ENCODE data around the gene SPP1.
A peak's percentile ranks its signal among the peaks of the same experiment; 100 is the strongest.

SPP1 gene

DNA sequence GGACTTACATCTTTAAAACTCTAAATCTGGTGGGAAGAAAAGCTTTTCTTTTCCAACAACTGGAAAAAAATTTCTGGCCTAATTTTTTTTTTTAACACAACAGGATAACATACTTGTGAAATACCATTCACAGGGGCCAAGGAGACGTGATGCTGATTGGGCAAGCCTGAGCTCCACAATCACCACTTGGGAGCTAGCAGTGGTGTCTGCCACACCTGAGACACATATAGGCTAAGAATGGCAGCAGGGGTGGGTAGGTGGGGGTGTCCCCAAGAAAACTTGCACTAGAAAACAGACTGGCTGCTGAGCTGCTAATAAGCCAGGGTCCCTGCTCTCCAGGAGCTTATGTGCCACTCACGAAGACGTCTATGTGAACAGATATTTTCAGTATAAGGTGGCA is 26.4 kb downstream of the SPP1 start:
- Mint-ChIP-seq H3K9me3 (no peaks in the 10 kb centered on the region), H3K4me3 (no peak overlapping the region), H3K27me3 (no peaks in the 10 kb centered on the region), H3K36me3 (no peaks in the 10 kb centered on the region), H3K27ac (no peak overlapping the region), H3K4me1 (no peaks in the 10 kb centered on the region)
- no peak for ATAC-seq

DNA sequence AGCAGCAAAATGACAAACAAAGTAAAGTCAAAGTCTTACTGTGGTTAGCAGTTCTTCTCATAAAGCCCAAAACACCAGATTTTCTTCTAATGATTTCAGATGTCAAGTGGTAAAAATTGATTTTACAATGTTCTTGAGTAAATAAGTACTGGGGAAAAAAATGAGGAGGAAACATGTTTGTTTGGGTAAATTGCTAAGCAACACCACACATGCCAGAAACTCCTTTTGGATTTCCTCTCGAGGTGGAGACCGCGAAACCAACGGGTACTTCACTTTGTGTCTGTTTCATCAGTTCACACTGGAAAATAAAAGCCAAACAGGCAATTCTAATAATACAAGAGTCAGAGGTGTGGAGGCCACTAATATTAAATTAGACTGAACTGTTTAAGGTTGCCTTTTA is 27.3 kb downstream of the SPP1 start:
- H3K4me1 Mint-ChIP-seq: no peaks in the 10 kb centered on the region
- H3K9me3 Mint-ChIP-seq: no peaks in the 10 kb centered on the region
- no peak overlapping the region for H3K27ac Mint-ChIP-seq
- no peak for ATAC-seq
- H3K36me3 Mint-ChIP-seq: no peaks in the 10 kb centered on the region
- no peak overlapping the region for H3K4me3 Mint-ChIP-seq
- no peaks in the 10 kb centered on the region for H3K27me3 Mint-ChIP-seq

DNA sequence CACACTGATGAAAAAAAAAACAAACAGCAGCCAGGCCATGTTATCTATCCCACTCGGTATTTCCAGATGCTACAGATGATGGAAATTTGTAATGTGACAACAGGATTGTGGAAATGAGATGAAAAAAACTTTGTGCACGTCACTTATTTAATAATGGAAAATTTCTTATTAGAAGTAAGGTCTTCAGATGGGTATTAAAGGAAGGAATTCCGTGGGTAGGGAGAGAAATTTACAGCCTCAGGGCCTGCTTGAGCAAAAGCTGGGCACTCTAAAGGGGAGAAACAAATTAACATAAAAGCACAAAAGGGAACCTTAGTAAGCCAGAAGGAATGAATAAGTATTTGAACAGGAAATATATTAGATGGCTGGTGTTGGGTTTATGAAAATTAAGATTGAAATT is 27.7 kb downstream of the SPP1 start:
- H3K4me1 Mint-ChIP-seq: peaks cover under 1% of the 10 kb centered on the region

DNA sequence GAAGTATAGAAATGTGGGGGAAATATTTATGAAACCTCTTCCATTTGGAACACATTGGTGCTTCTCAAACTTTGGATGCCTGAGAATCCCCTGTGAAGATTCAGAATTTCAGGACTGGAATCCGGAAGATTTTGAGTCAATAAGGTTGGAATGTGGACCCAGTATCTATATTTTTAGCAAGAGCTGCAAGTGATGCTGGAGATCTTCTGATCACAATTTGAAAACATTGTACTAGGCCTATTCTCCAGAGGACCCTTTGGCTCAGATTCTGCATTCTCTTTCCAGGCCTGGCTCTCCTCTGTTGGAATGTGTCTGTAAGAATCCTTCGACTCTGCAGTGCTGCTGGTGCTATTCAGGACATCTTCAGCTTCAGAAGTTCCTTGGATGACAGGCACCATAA is 29.6 kb downstream of the SPP1 start:
- Mint-ChIP-seq H3K9me3 (no peaks in the 10 kb centered on the region), H3K4me3 (no peak overlapping the region), H3K4me1 (peaks cover 7% of the 10 kb centered on the region), H3K27me3 (no peaks in the 10 kb centered on the region), H3K27ac (no peak overlapping the region), H3K36me3 (no peaks in the 10 kb centered on the region)
- ATAC-seq: no peak

More for the DNA sequence above, 27.7 kb downstream of the SPP1 start:
- no peaks in the 10 kb centered on the region for H3K9me3 Mint-ChIP-seq
- no peaks in the 10 kb centered on the region for H3K27me3 Mint-ChIP-seq
- H3K27ac Mint-ChIP-seq: no peak overlapping the region
- no peak overlapping the region for H3K4me3 Mint-ChIP-seq
- no peak for ATAC-seq
- H3K36me3 Mint-ChIP-seq: no peaks in the 10 kb centered on the region

DNA sequence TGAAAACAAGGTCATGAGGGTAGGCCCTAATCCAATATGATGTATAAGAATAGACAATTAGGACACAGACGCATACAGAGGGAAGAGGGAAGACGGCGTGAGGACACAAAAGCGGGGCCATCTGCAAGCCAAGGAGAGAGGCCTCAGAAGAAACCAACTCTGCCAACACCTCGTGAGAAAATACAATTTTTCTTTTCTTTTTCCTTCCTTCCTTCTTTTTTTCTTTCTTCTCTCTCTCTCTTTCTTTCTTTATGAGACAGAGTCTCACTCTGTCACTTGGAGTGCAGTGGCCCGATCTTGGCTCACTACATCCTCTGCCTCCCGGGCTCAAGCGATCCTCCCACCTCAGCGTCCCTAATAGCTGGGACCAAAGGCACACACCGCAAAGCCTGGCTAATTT is 30.4 kb downstream of the SPP1 start:
- no peak for ATAC-seq

DNA sequence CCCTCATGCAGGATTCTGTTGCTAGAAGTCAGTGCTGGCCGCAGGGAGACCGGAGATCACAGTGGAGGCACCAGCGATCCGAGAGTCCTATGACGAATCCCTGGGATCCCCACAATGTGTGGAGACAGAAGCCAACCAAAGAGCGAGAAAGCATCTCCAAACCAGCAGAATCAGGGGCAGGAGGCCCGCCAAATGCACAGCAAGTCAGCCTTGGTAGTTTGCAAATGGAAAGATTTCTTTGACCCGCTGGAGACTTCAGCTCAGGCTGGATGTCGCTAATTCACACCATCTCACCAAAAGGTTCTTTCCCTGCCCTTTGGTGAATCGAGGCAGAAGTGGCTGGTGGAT is 31.4 kb downstream of the SPP1 start:
- ATAC-seq: no peak
- Mint-ChIP-seq H3K27me3 (no peaks in the 10 kb centered on the region), H3K4me3 (peak overlapping the region; percentile 72), H3K27ac (no peak overlapping the region), H3K36me3 (no peaks in the 10 kb centered on the region), H3K4me1 (peaks cover 12% of the 10 kb centered on the region), H3K9me3 (no peaks in the 10 kb centered on the region)

More for the DNA sequence above, 30.4 kb downstream of the SPP1 start:
- no peaks in the 10 kb centered on the region for H3K36me3 Mint-ChIP-seq
- H3K4me1 Mint-ChIP-seq: peaks cover 11% of the 10 kb centered on the region
- H3K9me3 Mint-ChIP-seq: no peaks in the 10 kb centered on the region
- no peaks in the 10 kb centered on the region for H3K27me3 Mint-ChIP-seq
- no peak overlapping the region for H3K27ac Mint-ChIP-seq
- no peak overlapping the region for H3K4me3 Mint-ChIP-seq

DNA sequence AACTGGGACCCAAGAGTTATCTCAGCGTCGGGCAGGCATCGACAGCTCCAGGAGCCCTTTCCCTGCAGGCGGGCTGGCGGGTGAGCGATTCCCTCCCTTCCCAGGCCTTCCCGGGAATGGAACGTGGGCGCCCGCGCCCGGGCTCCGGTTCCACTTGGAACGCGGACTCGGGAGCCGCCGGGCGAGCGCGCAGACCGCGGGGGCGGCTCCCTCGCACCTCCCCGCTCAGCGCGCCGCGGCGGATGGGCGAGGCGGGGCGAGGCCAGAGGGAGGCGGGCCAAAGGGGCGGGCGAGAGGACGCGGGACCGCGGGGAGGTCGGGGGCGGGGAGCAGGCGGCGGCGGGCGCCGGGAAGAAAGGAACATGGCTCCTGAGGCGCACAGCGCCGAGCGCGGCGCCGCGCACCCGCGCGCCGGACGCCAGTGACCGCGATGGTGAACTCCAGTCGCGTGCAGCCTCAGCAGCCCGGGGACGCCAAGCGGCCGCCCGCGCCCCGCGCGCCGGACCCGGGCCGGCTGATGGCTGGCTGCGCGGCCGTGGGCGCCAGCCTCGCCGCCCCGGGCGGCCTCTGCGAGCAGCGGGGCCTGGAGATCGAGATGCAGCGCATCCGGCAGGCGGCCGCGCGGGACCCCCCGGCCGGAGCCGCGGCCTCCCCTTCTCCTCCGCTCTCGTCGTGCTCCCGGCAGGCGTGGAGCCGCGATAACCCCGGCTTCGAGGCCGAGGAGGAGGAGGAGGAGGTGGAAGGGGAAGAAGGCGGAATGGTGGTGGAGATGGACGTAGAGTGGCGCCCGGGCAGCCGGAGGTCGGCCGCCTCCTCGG is 32.0 kb downstream of the SPP1 start, which contains the start of gene PKD2:
Gene PKD2 (plus strand): TSS at position 332 of the 818 bp plus-strand sequence. CDS start 99 bp downstream, at position 431.
- Mint-ChIP-seq H3K4me3 (peak within 1 kb of the TSS; percentile 89), H3K4me1 (peaks cover 17% of the 10 kb centered on the region), H3K27ac (peak within 1 kb of the TSS; percentile 46), H3K27me3 (no peaks in the 10 kb centered on the region), H3K9me3 (no peaks in the 10 kb centered on the region), H3K36me3 (no peaks in the 10 kb centered on the region)
- ATAC-seq: peak; percentile 91

DNA sequence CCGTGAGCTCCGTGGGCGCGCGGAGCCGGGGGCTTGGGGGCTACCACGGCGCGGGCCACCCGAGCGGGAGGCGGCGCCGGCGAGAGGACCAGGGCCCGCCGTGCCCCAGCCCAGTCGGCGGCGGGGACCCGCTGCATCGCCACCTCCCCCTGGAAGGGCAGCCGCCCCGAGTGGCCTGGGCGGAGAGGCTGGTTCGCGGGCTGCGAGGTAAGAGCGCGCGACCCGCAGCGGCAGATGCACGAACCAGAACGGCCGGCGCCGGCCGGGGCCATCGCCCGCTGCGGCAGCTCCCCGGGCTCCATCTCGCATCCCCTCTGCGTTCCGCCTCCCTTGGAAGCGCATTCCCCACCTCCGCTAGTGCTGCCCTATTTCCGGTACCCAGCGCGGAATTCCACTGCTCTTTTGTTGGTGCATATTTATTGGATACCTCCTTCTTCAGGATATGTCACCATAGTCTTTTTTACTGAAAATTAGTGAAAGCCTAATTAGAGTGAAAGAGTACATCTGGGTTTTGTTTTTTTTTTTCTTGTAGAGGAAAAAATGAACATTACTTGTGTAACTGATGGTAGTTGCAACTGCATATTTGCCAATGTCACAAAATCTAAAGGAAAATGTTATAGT is 32.7 kb downstream of the SPP1 start:
- Mint-ChIP-seq H3K27ac (peak overlapping the region; percentile 46), H3K4me1 (peaks cover 25% of the 10 kb centered on the region), H3K27me3 (no peaks in the 10 kb centered on the region), H3K9me3 (no peaks in the 10 kb centered on the region), H3K36me3 (no peaks in the 10 kb centered on the region), H3K4me3 (peak overlapping the region; percentile 89)
- ATAC-seq: peak; percentile 37

DNA sequence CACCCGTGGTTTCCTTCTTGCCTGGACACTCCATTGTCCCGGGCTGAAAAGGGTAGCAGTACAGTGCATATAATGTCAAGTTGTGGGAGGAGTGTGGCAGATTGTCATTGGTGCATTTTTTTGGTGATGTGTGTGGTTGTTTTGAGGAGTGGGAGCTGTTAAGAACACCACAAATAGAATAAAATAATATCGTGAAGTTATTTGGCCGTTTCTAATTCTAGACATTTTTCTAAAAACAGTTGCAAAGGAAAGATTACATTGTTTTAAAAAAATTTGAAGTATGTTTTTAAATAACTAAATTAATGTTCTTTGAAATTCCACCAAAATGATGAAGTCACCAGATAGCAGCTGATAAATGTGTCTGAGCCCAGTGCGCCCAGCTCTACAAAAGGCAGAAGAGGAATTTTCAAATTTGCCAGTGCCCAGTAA is 33.2 kb downstream of the SPP1 start:
- Mint-ChIP-seq H3K4me3 (peak overlapping the region; percentile 89), H3K27ac (peak overlapping the region; percentile 46), H3K4me1 (peaks cover 30% of the 10 kb centered on the region), H3K27me3 (no peaks in the 10 kb centered on the region), H3K36me3 (no peaks in the 10 kb centered on the region), H3K9me3 (no peaks in the 10 kb centered on the region)
- ATAC-seq: no peak

DNA sequence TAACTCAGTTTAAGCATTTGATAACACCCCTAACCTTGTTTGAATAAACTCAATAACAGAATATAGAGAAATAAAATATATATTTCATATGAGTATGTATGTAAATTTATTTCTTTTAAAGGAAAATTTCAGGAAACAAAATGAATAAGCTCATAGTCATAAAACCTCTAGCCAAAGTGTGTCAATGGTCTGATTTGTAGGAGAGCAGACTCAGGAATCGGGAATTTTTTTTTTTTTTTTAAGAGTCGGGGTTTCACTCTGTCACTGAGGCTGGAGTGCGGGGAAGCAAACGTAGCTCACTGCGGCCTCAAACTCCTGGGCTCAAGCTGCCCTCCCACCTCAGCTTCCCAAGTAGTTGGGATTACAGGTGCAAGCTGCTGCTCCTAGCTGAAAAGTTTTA is 34.4 kb downstream of the SPP1 start:
- no peaks in the 10 kb centered on the region for H3K36me3 Mint-ChIP-seq
- no peaks in the 10 kb centered on the region for H3K27me3 Mint-ChIP-seq
- H3K9me3 Mint-ChIP-seq: no peaks in the 10 kb centered on the region

DNA sequence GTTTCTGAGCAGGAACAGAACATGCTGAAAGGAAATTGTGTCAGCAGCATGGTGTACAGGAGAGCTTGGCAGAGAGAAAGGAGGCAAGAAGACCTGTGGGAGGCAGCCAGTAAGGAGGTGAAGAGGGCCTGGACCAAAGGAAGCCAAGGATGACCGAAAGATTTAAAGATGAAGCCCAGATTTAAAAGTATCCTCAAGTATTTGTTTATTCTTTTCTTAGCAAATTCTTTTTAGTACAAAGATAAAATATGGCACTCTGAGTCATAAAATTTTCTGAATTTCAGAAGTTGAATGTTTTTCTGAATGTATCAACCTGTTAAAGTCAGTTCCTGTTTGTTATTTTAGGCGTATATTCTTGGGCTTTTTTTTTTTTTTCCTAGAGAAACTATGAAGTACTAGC is 35.5 kb downstream of the SPP1 start:
- Mint-ChIP-seq H3K4me3 (no peak overlapping the region), H3K27ac (no peak overlapping the region), H3K27me3 (no peaks in the 10 kb centered on the region), H3K4me1 (peaks cover 33% of the 10 kb centered on the region), H3K9me3 (no peaks in the 10 kb centered on the region), H3K36me3 (no peaks in the 10 kb centered on the region)
- no peak for ATAC-seq

More for the DNA sequence above, 34.4 kb downstream of the SPP1 start:
- Mint-ChIP-seq H3K4me1 (peaks cover 33% of the 10 kb centered on the region), H3K27ac (no peak overlapping the region), H3K4me3 (no peak overlapping the region)
- no peak for ATAC-seq

DNA sequence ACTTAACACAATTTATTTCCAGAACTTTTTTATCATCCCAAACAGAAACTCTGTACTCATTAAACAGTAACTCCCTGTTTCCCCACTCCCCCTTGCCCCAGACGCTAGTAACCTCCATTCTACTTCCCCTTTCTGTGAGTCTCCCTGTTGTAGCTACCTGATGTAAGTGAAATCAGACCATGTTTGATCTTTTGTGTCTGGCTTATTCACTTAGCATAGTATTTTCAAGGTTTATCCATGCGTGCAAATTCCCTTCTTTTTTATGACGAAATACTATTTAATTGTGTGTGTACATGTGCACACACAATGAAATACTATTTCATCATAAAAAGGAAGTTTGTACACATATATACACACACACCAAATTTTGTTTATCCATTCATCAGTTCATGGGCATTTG is 37.1 kb downstream of the SPP1 start:
- H3K27ac Mint-ChIP-seq: peak overlapping the region; percentile 57
- no peaks in the 10 kb centered on the region for H3K9me3 Mint-ChIP-seq
- no peaks in the 10 kb centered on the region for H3K27me3 Mint-ChIP-seq
- peaks cover 33% of the 10 kb centered on the region for H3K4me1 Mint-ChIP-seq
- no peaks in the 10 kb centered on the region for H3K36me3 Mint-ChIP-seq
- ATAC-seq: peak; percentile 69
- H3K4me3 Mint-ChIP-seq: no peak overlapping the region

DNA sequence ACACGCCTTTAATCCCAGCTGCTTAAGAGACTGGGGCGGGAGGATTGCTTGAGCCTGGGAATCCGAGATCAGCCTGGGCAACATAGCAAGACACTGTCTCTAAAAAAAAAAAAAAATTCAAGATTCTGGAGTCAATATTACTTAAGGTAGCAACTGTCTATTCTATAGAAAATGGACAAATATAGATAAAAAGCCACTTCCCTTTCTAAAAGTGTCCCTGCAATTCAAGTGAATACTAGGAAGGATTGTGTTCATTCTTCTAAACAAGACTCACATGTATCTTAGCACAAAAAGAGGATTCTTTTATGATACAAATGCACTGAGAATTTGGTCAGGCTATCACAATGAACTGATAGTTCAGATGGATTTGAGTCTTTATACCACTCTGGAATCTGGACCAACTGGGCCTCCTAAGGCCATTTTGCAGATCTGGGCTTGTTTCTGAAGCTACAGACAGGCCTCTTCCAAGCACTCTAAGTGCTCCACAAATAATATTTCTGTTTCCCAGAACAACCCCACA is 38.9 kb downstream of the SPP1 start:
- Mint-ChIP-seq H3K4me3 (no peak overlapping the region), H3K9me3 (no peaks in the 10 kb centered on the region), H3K36me3 (no peaks in the 10 kb centered on the region), H3K4me1 (peaks cover 26% of the 10 kb centered on the region), H3K27me3 (no peaks in the 10 kb centered on the region), H3K27ac (no peak overlapping the region)
- ATAC-seq: no peak

DNA sequence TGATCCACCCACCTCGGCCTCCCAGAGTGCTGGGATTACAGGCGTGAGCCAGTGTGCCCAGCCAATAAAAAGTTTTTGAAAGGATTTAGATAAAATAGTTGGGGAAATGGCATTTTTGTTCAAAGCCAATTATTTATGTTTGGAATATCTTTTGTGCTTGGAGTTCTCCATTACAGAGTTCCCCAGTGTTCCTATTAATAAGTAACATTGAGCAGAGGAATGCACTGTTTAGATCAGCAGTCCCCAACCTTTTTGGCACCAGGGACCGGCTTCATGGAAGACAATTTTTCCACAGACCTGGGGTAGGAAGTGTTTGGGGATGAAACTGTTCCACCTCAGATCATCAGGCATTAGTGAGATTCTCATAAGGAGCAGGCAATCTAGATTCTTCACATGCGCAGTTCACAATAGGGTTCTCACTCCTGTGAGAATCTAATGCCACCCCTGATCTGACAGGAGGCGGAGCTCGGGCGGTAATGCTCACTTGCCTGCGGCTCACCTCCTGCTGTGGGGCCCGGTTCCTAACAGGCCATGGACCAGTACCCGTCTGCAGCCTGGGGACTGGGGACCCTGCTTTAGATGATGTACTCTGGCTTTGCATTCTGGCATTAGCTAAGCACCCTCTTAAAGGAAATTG is 40.3 kb downstream of the SPP1 start:
- no peak overlapping the region for H3K4me3 Mint-ChIP-seq
- H3K9me3 Mint-ChIP-seq: no peaks in the 10 kb centered on the region
- H3K27me3 Mint-ChIP-seq: no peaks in the 10 kb centered on the region
- ATAC-seq: no peak
- no peak overlapping the region for H3K27ac Mint-ChIP-seq
- no peaks in the 10 kb centered on the region for H3K36me3 Mint-ChIP-seq
- H3K4me1 Mint-ChIP-seq: peaks cover 23% of the 10 kb centered on the region

DNA sequence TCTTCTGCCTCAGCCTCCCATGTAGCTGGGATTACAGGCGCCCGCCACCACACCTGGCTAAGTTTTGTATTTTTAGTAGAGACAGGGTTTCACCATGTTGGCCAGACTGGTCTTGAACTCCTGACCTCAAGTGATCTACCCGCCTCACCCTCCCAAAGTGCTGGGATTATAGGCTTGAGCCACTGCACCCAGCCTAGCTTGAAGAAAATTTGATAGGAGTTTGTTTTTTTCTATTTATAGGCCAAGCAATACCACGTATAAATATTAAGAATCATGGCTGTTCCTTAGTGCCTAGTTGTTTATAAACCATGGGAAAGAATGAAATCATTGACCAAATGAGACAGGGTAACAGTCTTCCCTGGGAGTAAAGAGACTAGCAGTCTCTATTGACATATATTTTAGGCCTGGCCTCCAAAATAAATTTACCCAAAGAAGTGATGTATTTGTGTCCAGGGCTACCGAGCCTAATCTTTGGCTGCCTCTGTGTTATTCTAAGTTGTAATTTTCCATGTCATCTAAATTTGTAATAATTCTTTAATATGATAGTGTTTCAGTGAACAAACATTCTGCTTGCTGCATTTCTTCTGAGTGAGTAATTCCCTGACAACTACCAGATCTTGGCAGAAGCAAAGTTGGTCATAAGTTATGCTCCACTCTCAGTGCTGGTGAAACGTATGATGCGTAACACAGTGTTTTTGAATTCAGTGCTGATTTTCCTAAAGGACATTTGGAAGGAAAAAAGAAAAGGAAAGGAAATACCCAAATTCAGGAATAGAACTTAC is 42.2 kb downstream of the SPP1 start:
- Mint-ChIP-seq H3K9me3 (no peaks in the 10 kb centered on the region), H3K27ac (no peak overlapping the region), H3K4me3 (no peak overlapping the region), H3K4me1 (peaks cover 13% of the 10 kb centered on the region), H3K27me3 (no peaks in the 10 kb centered on the region), H3K36me3 (peaks cover 7% of the 10 kb centered on the region)
- no peak for ATAC-seq

Measured in stimulated activated memory B cell treated with anti-CD40 and anti-IgM and Interleukin-4, amounts not matched to agents 10 μg/mL and 1 μg/mL and 100 μg/mL, for 72 hours (primary cell).